Measurements from ENCODE around the gene DNAJB13.

DNAJB13 gene

DNA sequence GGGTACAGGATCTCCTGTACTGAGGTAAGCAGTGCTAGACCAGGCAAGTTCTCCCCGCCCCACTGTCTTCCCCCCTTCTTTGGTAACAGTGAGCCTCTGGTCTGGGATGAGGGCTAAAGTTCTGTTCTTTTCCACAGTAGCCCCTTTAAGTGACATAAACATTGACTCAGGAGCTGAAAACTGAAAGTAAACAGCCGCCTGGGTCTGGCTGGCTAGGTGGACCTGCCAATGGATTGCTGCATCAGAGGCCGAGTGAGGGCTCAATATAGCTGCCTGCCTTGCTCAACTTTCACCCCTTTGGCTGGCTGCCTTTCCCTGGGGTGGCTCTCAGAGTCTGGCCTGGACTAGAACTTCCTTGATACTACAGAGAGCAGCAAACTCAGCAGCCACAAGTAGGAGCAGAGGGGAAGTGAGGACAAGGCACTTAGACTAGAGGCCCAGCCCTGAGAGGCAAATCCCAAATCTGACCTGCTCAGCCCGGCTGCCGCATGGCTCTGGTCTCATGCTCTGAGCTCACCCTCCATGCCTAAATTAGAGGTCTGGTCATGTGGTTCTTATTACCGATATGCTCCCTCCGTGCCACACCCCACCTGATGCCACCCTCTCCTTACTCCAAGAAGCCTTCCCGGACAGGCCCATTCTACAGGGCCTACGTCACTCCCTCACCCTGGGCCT is 67.6 kb downstream of the DNAJB13 start:
- TF ChIP-seq, protein P1, sequence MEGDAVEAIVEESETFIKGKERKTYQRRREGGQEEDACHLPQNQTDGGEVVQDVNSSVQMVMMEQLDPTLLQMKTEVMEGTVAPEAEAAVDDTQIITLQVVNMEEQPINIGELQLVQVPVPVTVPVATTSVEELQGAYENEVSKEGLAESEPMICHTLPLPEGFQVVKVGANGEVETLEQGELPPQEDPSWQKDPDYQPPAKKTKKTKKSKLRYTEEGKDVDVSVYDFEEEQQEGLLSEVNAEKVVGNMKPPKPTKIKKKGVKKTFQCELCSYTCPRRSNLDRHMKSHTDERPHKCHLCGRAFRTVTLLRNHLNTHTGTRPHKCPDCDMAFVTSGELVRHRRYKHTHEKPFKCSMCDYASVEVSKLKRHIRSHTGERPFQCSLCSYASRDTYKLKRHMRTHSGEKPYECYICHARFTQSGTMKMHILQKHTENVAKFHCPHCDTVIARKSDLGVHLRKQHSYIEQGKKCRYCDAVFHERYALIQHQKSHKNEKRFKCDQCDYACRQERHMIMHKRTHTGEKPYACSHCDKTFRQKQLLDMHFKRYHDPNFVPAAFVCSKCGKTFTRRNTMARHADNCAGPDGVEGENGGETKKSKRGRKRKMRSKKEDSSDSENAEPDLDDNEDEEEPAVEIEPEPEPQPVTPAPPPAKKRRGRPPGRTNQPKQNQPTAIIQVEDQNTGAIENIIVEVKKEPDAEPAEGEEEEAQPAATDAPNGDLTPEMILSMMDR (IDR thresholded peaks at IDR 0.05; ENCODE audit: low read depth, low read length), result no peak
- DNase-seq (ENCODE audit: extremely low read depth, low read depth), result peak; percentile 71

DNA sequence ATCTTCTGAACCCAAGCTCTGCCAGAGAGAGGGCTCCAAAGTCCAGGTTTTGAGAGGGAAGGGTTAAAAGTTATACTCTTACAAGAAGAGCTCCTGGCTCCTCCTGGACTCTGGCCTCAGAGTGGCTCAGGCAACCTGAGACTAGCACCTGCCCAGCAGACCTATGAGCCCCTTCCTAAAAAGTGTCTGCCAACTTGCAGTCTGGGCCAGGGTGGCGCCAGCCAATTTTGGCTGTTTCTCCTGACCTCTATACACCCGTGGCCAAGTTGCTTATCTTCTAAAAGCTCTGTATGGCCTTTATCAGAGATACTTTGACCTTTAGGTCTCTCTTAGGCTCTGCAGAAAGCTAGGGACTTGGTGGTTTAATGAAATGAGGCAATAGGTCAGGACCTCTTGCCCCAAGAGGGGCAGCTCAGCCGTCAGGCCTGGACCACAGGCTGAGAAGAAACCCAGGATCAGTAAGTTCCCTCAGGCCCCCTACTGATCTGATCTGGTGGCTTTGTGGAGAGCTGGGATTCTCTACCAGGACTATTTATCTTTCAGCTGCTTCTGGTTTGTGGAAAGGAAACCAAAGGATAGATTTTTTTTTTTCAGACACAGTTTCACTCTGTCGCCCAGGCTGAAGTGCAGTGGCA is 68.4 kb downstream of the DNAJB13 start:
- TF ChIP-seq, protein P1 (IDR thresholded peaks at IDR 0.05; ENCODE audit: low read depth, low read length), result no peak
- no peak for DNase-seq (ENCODE audit: extremely low read depth, low read depth)

DNA sequence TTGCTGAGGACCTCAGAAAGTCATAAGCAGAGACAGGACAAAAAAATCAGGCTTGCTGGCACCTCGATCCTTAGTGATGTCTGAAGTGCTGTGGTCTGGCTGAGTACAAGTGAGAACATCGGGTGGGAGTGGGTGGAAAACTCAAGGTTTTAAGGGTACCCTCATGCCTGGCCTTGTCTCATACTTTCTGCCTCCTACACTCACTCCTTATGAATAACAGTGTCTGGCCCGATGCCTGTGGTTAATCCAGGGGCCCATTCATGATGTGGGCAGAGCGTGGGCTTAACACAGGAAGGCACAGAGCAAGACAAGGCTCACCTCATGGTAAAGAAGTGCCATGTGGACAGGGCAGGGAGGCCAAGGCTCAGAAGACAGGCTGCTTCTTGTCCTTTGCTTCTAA is 69.0 kb downstream of the DNAJB13 start:
- TF ChIP-seq, protein P1 (IDR thresholded peaks at IDR 0.05; ENCODE audit: low read depth, low read length), result no peak
- no peak for DNase-seq (ENCODE audit: extremely low read depth, low read depth)
